ENCODE results near the gene NCOA5.

The NCOA5 gene

DNA sequence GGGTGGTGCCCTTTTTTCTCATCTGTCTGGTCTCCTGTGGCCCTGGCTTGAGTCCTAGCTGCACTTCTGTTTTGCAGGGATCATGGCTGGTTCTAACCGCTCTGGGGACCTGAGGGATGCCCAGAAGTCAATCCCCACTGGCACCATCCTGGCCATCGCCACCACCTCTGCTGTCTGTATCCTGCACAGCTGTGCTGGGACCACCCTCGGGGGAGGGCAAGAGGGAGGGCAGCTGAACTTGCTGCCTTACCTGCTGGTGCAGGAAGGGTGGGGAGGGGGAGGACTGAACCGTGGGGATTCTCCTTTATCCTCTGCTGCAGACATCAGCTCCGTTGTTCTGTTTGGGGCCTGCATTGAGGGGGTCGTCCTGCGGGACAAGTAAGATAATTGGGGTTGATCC lies 46.2 kb downstream of the NCOA5 start:
- TF ChIP-seq, protein P1, sequence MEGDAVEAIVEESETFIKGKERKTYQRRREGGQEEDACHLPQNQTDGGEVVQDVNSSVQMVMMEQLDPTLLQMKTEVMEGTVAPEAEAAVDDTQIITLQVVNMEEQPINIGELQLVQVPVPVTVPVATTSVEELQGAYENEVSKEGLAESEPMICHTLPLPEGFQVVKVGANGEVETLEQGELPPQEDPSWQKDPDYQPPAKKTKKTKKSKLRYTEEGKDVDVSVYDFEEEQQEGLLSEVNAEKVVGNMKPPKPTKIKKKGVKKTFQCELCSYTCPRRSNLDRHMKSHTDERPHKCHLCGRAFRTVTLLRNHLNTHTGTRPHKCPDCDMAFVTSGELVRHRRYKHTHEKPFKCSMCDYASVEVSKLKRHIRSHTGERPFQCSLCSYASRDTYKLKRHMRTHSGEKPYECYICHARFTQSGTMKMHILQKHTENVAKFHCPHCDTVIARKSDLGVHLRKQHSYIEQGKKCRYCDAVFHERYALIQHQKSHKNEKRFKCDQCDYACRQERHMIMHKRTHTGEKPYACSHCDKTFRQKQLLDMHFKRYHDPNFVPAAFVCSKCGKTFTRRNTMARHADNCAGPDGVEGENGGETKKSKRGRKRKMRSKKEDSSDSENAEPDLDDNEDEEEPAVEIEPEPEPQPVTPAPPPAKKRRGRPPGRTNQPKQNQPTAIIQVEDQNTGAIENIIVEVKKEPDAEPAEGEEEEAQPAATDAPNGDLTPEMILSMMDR (IDR thresholded peaks at IDR 0.05; ENCODE audit: control insufficient read depth, insufficient read depth, low read depth, low read length, missing control alignments) = no peak
- DNase-seq (ENCODE audit: low read depth) = no peak
- H3K4me3 ChIP-seq (ENCODE audit: control insufficient read depth, low read depth, low read length) = no peak overlapping the region

DNA sequence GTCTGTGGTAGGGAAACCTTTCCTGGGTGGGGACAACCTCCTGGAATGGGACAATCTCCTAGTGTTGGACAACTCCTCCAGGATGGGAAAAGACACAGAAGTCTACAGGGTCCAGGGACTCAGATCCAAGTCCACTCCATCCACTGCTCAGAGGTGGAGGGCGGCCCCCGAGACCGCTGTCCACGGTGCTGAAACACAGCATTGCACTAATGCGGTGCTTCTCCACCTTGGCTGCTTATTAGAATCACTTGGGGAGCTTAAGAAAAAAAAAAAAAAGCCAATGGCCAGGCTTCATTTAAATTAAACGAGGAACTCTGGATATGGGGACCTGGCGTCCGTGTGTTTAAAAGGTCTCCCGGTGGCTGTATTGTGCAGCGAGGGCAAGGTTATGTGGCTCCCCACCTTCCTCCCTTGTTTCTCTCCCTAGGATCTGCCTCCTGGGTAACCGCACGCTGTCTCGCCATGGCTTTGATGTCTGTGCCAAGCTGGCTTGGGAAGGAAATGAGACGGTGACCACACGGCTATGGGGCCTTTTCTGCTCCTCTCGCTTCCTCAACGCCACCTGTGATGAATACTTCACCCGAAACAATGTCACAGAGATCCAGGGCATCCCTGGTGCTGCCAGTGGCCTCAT lies 48.7 kb downstream of the NCOA5 start:
- no peak overlapping the region for H3K4me3 ChIP-seq (ENCODE audit: control insufficient read depth, low read depth, low read length)
- no peak for DNase-seq (ENCODE audit: low read depth)
- TF ChIP-seq, protein P1 (IDR thresholded peaks at IDR 0.05; ENCODE audit: control insufficient read depth, insufficient read depth, low read depth, low read length, missing control alignments) = no peak

DNA sequence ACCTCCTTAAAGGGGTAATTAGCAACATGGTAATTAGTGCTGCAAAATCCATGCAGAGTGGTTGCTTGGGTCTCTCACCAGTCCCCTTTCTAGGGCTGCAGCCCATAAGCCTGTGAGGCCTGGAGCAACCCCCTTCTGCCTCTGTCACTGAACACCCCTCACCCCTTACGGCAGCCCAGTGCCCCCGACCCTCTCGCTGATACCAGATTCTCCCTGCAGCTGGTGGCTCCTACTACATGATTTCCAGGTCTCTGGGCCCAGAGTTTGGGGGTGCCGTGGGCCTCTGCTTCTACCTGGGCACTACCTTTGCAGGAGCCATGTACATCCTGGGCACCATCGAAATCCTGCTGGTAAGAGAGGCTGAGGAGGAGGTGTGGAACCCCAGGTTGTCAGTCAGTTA lies 52.7 kb downstream of the NCOA5 start:
- TF ChIP-seq, protein P1 (IDR thresholded peaks at IDR 0.05; ENCODE audit: control insufficient read depth, insufficient read depth, low read depth, low read length, missing control alignments) = no peak
- H3K4me3 ChIP-seq (ENCODE audit: control insufficient read depth, low read depth, low read length) = no peak overlapping the region
- no peak for DNase-seq (ENCODE audit: low read depth)

DNA sequence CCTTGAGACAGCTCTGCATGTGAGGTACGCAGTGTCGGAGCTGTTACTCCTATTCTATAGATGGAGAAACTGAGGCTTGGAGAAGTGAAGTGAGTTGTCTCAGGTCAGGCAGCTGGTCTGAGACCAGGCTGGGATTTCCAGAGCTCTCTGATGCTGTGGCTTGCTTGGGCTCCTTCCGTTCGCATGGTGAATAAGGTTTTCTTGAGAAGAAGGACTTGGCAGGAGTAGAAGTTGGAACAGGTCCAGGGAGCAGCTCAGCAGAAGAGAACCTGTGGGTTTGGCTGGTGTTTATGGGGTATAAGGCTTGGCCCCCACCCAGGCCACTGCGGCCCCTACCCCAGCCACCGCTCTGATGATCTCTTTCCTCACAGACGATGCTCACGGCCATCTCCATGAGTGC lies 53.4 kb downstream of the NCOA5 start:
- TF ChIP-seq, protein P1 (IDR thresholded peaks at IDR 0.05; ENCODE audit: control insufficient read depth, insufficient read depth, low read depth, low read length, missing control alignments) = no peak
- DNase-seq (ENCODE audit: low read depth) = no peak
- H3K4me3 ChIP-seq (ENCODE audit: control insufficient read depth, low read depth, low read length) = no peak overlapping the region

DNA sequence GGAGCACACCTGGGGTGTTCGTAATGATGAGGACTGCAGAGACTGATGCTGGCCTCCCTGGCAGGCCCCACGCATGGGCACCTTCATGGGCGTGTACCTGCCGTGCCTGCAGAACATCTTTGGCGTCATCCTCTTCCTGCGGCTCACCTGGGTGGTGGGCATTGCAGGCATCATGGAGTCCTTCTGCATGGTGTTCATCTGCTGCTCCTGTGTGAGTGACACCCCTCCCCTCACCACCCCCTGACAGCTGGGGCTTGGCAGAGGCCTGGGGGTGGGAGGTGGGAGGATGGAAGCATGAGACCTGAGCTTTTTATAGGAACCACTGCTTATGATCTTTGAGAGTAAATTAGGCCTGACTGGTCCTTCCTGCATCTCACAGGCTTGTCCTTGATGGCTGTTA lies 54.0 kb downstream of the NCOA5 start:
- TF ChIP-seq, protein P1 (IDR thresholded peaks at IDR 0.05; ENCODE audit: control insufficient read depth, insufficient read depth, low read depth, low read length, missing control alignments) = no peak
- no peak overlapping the region for H3K4me3 ChIP-seq (ENCODE audit: control insufficient read depth, low read depth, low read length)
- DNase-seq (ENCODE audit: low read depth) = no peak

DNA sequence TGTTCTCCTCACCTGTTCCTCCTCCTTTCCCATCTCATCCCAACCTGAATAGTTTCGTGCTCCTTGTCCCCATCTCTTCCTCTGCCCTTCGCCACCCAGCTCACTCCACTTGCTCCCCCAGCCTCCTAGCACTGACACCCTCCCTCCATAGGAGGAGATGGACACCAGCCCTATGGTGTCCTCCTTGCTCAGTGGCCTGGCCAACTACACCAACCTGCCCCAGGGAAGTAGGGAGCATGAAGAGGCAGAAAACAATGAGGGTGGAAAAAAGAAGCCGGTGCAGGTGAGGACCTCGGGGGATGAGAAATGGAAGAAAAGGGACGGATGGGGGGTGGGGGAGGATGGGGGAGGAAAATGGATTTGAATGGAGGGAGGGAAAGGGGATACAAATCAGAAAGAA lies 54.5 kb downstream of the NCOA5 start:
- no peak overlapping the region for H3K4me3 ChIP-seq (ENCODE audit: control insufficient read depth, low read depth, low read length)
- no peak for DNase-seq (ENCODE audit: low read depth)
- TF ChIP-seq, protein P1 (IDR thresholded peaks at IDR 0.05; ENCODE audit: control insufficient read depth, insufficient read depth, low read depth, low read length, missing control alignments) = no peak

DNA sequence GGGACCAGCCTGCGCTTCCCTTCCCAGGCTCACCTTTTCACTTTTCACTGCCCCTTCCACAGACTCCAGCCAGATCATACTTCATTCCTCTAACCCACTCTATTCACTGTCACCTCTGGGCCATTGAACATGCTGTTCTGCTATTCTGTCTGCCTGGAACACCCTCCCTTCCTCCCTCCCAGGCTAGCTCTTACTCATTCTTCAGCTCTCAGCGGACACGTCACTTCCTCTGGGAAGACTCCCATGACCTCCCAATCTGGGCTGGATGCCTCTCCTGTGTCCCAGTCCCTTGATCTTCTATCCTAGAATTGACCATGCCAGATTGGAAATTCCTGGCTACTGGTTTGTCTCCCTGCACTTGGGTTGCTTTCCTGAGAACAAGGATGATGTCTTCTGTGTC lies 55.7 kb downstream of the NCOA5 start:
- TF ChIP-seq, protein P1 (IDR thresholded peaks at IDR 0.05; ENCODE audit: control insufficient read depth, insufficient read depth, low read depth, low read length, missing control alignments) = no peak
- no peak for DNase-seq (ENCODE audit: low read depth)
- no peak overlapping the region for H3K4me3 ChIP-seq (ENCODE audit: control insufficient read depth, low read depth, low read length)
